Neural progenitor cell (in vitro differentiated cells): ENCODE data around the gene TNFSF8. TPM values are rescaled to one million over a fixed set of nuclear protein-coding genes. Genes with fewer than 3 reads are reported as not detected.

Source experiments
- DNase-seq: peaks from one replicate; pipeline ENCODE4 v3.0.0-alpha.2; 2016; ENCODE audit warnings: low spot score
- H2AFZ ChIP-seq: fragments of 200-600 bp; sonication (generic); replicated peaks from 2 replicates; pipeline ENCODE4 v1.6.1; 2016; ENCODE audit warnings: antibody characterized with exemption
- H3F3A ChIP-seq: fragments of 200-600 bp; sonication (generic); 2 replicates; pipeline ENCODE4 v1.6.1; 2016; ENCODE audit warnings: antibody characterized with exemption, low read depth
- H3K27ac ChIP-seq: fragments of 200-600 bp; sonication (generic); 2 replicates; pipeline ENCODE4 v1.5.1; 2016; ENCODE audit warnings: mild to moderate bottlenecking
- H3K27me3 ChIP-seq: fragments of 200-600 bp; sonication (generic); 2 replicates; pipeline ENCODE4 v1.6.1; 2016; ENCODE audit warnings: mild to moderate bottlenecking, moderate library complexity
- H3K36me3 ChIP-seq: fragments of 200-600 bp; sonication (generic); 2 replicates; pipeline ENCODE4 v1.5.1; 2016
- H3K4me1 ChIP-seq: fragments of 200-600 bp; sonication (generic); 2 replicates; pipeline ENCODE4 v1.6.1; 2016; ENCODE audit warnings: mixed run types
- H3K4me2 ChIP-seq: fragments of 200-600 bp; sonication (generic); 2 replicates; pipeline ENCODE4 v1.6.1; 2016
- H3K4me3 ChIP-seq: fragments of 200-600 bp; sonication (generic); 2 replicates; pipeline ENCODE4 v1.5.1; 2016
- H3K79me2 ChIP-seq: fragments of 200-600 bp; sonication (generic); 2 replicates; pipeline ENCODE4 v1.6.1; 2016; ENCODE audit warnings: low read depth
- H3K9ac ChIP-seq: fragments of 200-600 bp; sonication (generic); 2 replicates; pipeline ENCODE4 v1.6.1; 2016
- H3K9me3 ChIP-seq: fragments of 200-600 bp; sonication (generic); 2 replicates; pipeline ENCODE4 v1.5.1; 2016; ENCODE audit warnings: low read depth
- H4K20me1 ChIP-seq: fragments of 200-600 bp; sonication (generic); 2 replicates; pipeline ENCODE4 v1.6.1; 2016; ENCODE audit warnings: low read depth
- H3K27ac Mint-ChIP-seq: 3 replicates; pipeline ENCODE4 v1.8.0; 2021; ENCODE audit warnings: mixed read lengths
- H3K27me3 Mint-ChIP-seq: 2 replicates; pipeline ENCODE4 v1.8.0; 2022; ENCODE audit warnings: low read depth, mild to moderate bottlenecking, inconsistent platforms, moderate library complexity, mixed read lengths; ENCODE audit not compliant: insufficient read depth
- H3K36me3 Mint-ChIP-seq: 3 replicates; pipeline ENCODE4 v1.8.0; 2021; ENCODE audit warnings: mixed read lengths
- H3K4me1 Mint-ChIP-seq: 3 replicates; pipeline ENCODE4 v1.8.0; 2021; ENCODE audit warnings: mixed read lengths
- H3K4me3 Mint-ChIP-seq: 3 replicates; pipeline ENCODE4 v1.8.0; 2021; ENCODE audit warnings: mild to moderate bottlenecking, moderate library complexity, mixed read lengths
- H3K9me3 Mint-ChIP-seq: 3 replicates; pipeline ENCODE4 v1.8.0; 2020; ENCODE audit warnings: mixed read lengths
- CTCF ChIP-seq: fragments of 200-600 bp; sonication (generic); IDR thresholded peaks from 2 replicates; pipeline ENCODE4 v1.5.1; 2017; ENCODE audit warnings: antibody characterized with exemption, mild to moderate bottlenecking
- EZH2 ChIP-seq: fragments of 200-600 bp; sonication (generic); IDR thresholded peaks from 2 replicates; pipeline ENCODE4 v1.6.1; 2017; ENCODE audit warnings: antibody characterized with exemption, mild to moderate bottlenecking, moderate library complexity
- EZH2phosphoT487 ChIP-seq: fragments of 200-600 bp; sonication (generic); IDR thresholded peaks from 2 replicates; pipeline ENCODE4 v1.6.1; 2017; ENCODE audit warnings: antibody characterized with exemption
- total RNA-seq: library from RNA; depleted of rRNA; stranded (reverse); fragments of >200 nt; gene quantifications from 2 replicates; pipeline ENCODE4 v1.2.3, GENCODE V29; 2015; ENCODE audit warnings: low replicate concordance

Gene TNFSF8
- total RNA-seq, 1 donor from 2014 or later, result not detected

GRCh38 chr9:114888607-114889006 is 41.8 kb downstream of the TNFSF8 start:
- Histone ChIP-seq H3K4me2 (no peak overlapping the region), H3K27ac (no peak overlapping the region), H3K27me3 (no peaks in the 10 kb centered on the region), H3K9ac (no peak overlapping the region), H4K20me1 (no peaks in the 10 kb centered on the region), H3K4me1 (peaks cover 9% of the 10 kb centered on the region), H2AFZ (peak overlapping the region; percentile 100), H3F3A (no peaks in the 10 kb centered on the region), H3K79me2 (no peaks in the 10 kb centered on the region), H3K4me3 (no peak overlapping the region), H3K36me3 (no peaks in the 10 kb centered on the region), H3K9me3 (no peaks in the 10 kb centered on the region)
- DNase-seq, result no peak
- Mint-ChIP-seq H3K4me1 (peaks cover 5% of the 10 kb centered on the region), H3K27ac (no peak overlapping the region), H3K36me3 (no peaks in the 10 kb centered on the region), H3K9me3 (peaks cover 4% of the 10 kb centered on the region), H3K27me3 (no peaks in the 10 kb centered on the region), H3K4me3 (no peak overlapping the region)
- TF ChIP-seq EZH2, result no peak
- TF ChIP-seq CTCF, result no peak
- TF ChIP-seq EZH2phosphoT487, result no peak

GRCh38 chr9:114887963-114888362 is 42.4 kb downstream of the TNFSF8 start:
- no peak overlapping the region for H3K27ac Mint-ChIP-seq

GRCh38 chr9:114884787-114885452 is 45.5 kb downstream of the TNFSF8 start:
- H3K36me3 ChIP-seq, result no peaks in the 10 kb centered on the region
- no peak overlapping the region for H3K4me3 Mint-ChIP-seq
- H3K9me3 ChIP-seq, result no peaks in the 10 kb centered on the region
- TF ChIP-seq EZH2phosphoT487, result no peak
- TF ChIP-seq EZH2, result no peak
- no peak for TF ChIP-seq CTCF
- no peak overlapping the region for H2AFZ ChIP-seq
- no peaks in the 10 kb centered on the region for H3F3A ChIP-seq
- no peak overlapping the region for H3K9ac ChIP-seq
- H3K4me1 Mint-ChIP-seq, result peaks cover 5% of the 10 kb centered on the region
- H3K4me3 ChIP-seq, result no peak overlapping the region
- H3K79me2 ChIP-seq, result no peaks in the 10 kb centered on the region
- no peak overlapping the region for H3K4me2 ChIP-seq
- peaks cover 9% of the 10 kb centered on the region for H3K4me1 ChIP-seq
- no peak for DNase-seq
- no peaks in the 10 kb centered on the region for H3K27me3 Mint-ChIP-seq
- H3K9me3 Mint-ChIP-seq, result peaks cover 4% of the 10 kb centered on the region
- no peaks in the 10 kb centered on the region for H3K27me3 ChIP-seq
- no peaks in the 10 kb centered on the region for H3K36me3 Mint-ChIP-seq
- H3K27ac Mint-ChIP-seq, result no peak overlapping the region
- H3K27ac ChIP-seq, result no peak overlapping the region
- no peaks in the 10 kb centered on the region for H4K20me1 ChIP-seq

More at GRCh38 chr9:114887963-114888362, 42.4 kb downstream of the TNFSF8 start:
- Histone ChIP-seq H3K36me3 (no peaks in the 10 kb centered on the region), H3K79me2 (no peaks in the 10 kb centered on the region), H3F3A (no peaks in the 10 kb centered on the region), H3K9me3 (no peaks in the 10 kb centered on the region), H2AFZ (peak overlapping the region; percentile 100), H3K27ac (no peak overlapping the region), H3K27me3 (no peaks in the 10 kb centered on the region), H3K4me3 (no peak overlapping the region), H4K20me1 (no peaks in the 10 kb centered on the region), H3K4me1 (peaks cover 9% of the 10 kb centered on the region), H3K9ac (no peak overlapping the region), H3K4me2 (no peak overlapping the region)
- no peak for DNase-seq
- H3K36me3 Mint-ChIP-seq, result no peaks in the 10 kb centered on the region
- no peaks in the 10 kb centered on the region for H3K27me3 Mint-ChIP-seq
- TF ChIP-seq CTCF, result no peak
- TF ChIP-seq EZH2, result no peak
- no peak for TF ChIP-seq EZH2phosphoT487
- H3K4me1 Mint-ChIP-seq, result peaks cover 5% of the 10 kb centered on the region
- no peak overlapping the region for H3K4me3 Mint-ChIP-seq
- H3K9me3 Mint-ChIP-seq, result peaks cover 4% of the 10 kb centered on the region
